Mammary epithelial cell (primary cell): Measurements from ENCODE around the gene MAML2.

ENCODE experiments used
- EZH2 ChIP-seq: IDR thresholded peaks from 2 replicates; pipeline ENCODE4 v1.6.1; 2012; ENCODE audit warnings: low read length, inconsistent platforms, borderline replicate concordance
- TF ChIP-seq, protein P1 (sequence below), 2 donors: IDR thresholded peaks in 1 of 2; conservative IDR thresholded peaks in 1 of 2; 2 replicates each; pipeline ENCODE4 v1.5.1; 2011 to 2012; ENCODE audit warnings: inconsistent platforms in 2 of 2, low read length in 2 of 2, mild to moderate bottlenecking in 2 of 2, control low read depth in 1 of 2, low read depth in 1 of 2; ENCODE audit not compliant: insufficient read depth in 1 of 2; ENCODE audit errors: extremely low read depth in 1 of 2

- TF ChIP-seq, protein P1, sequence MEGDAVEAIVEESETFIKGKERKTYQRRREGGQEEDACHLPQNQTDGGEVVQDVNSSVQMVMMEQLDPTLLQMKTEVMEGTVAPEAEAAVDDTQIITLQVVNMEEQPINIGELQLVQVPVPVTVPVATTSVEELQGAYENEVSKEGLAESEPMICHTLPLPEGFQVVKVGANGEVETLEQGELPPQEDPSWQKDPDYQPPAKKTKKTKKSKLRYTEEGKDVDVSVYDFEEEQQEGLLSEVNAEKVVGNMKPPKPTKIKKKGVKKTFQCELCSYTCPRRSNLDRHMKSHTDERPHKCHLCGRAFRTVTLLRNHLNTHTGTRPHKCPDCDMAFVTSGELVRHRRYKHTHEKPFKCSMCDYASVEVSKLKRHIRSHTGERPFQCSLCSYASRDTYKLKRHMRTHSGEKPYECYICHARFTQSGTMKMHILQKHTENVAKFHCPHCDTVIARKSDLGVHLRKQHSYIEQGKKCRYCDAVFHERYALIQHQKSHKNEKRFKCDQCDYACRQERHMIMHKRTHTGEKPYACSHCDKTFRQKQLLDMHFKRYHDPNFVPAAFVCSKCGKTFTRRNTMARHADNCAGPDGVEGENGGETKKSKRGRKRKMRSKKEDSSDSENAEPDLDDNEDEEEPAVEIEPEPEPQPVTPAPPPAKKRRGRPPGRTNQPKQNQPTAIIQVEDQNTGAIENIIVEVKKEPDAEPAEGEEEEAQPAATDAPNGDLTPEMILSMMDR (conservative IDR thresholded peaks at IDR 0.05 in 1 of 2, IDR thresholded peaks at IDR 0.05 in 1 of 2; ENCODE audit: extremely low read depth in 1 of 2, insufficient read depth in 1 of 2, low read depth in 1 of 2, low read length in 2 of 2), result no peak
- no peak for TF ChIP-seq EZH2
These were observed 323.7 kb downstream of the MAML2 start for GRCh38 chr11:96019281-96019680.
